ENCODE data around the gene CD69.

Gene CD69

DNA sequence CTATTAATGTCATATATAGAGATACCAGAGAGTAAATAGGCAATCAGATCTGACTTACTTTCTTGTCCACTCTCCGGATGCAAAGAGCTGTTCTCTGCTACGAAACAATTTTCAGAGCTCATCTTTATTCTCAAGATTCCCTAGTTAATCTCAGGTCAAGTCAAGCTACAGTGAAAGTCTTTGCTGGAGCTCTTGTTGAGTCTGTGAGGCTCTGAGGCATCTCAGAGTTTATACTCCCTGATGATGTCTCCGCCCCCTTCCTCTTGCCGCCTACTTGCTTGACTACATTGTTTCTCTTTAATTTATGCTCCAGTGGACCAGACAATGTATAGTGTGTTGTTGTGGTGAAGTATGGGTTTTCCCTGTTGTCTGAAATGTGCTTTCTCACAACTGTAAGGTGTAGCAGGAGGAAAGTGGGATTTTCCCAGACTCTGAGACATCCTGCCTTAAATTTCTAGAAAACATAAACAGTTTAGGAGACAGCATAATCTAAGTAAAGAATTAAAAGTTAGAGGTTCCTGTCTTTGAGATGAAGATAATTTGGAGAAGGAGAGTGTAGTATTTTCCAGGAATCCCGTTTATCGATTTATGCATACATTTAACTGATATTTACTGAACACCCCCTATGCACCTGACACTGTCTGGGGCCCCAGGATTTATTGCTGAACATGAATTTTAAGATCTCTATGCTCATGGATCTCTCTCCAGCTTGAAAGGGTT, at the start of gene CD69:
Gene CD69, minus strand, starts transcription at position 203 of the 720 bp plus-strand sequence. Its CDS starts 81 bp downstream, at position 122.
- peak; percentile 77 to 88 (median 78) for DNase-seq

DNA sequence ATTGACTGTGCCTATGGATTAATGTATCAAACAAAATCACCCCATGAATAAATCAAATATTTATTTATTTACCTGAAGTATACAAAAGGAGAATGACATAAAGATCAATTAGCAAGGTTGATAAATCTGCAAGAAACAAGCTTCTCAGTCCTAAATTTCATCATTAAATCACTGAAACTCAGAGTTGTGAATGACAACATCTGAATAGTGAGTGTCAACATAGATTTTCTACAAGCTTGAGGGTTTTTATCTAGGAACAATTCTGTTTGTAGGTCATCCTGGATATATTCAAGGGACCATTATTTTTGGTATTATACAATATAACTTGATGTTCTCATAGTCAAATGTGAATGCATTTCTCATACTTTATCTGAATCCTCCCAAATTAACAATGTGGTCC, 49.2 kb upstream of the CD69 start:
- DNase-seq: peak in 1 of 3 donors; percentile 21

GRCh38 chr12:9809338-9809737, 48.6 kb upstream of the CD69 start:
- DNase-seq: no peak

- DNase-seq: peak; percentile 20 to 63 (median 53)
These were observed 47.8 kb upstream of the CD69 start for GRCh38 chr12:9808504-9808903.

DNA sequence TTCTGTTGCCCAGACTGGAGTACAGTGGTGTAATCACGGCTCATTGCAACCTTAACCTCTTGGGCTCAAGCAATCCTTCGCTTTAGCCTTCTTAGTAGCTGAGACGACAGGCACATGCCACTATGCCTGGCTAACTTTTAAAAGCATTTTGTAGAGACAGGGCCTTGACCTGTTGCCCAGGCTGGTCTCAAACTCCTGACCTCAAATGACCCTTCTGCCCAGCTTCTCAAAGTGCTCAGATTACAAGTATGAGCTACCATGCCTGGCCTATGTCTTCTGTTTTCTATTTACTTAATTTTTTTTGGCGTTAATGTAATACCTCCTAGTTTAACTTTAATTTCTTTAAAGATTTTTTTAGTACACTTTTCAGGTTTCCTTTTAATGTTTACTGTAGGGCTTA, 46.0 kb upstream of the CD69 start:
- DNase-seq: peak in 1 of 3 donors; percentile 17

DNA sequence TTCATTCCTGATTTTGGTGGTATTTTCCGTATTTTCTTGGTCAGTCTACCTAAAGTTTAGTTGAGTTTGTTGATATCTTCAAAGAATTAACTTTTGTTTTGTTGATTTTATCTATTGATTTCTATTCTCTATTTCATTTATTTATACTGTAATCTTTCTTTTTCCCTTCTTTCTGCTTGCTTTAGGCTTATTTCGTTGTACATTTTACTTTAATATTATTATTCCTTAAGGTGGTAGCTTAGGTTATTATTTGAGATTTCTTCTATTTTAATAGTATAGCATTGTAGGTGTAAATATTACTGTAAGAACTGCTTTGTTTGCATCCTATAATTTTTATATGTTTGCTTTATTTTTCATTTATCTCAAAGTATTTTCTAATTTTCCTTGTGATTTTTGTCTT, 45.2 kb upstream of the CD69 start:
- peak in 1 of 3 donors; percentile 13 for DNase-seq

DNA sequence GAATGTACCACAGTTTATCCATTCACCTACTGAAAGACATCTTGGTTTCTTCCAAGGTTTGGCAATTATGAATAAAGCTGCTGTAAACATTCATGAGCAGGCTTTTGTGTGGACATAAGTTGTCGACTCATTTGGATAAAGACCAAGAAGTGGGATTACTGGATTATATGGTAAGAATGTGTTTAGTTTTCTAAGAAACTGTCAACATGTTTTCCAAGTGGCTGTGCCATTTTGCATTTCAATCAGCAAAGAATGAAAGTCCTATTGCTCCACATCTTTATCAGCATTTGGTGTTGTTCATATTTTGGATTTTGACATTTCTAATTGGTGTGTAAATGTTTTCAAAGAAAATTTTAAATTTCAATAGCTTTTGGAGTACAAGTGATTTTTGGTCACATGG, 39.3 kb upstream of the CD69 start:
- no peak for DNase-seq

- DNase-seq: peak; percentile 43 to 66 (median 53)
These were observed 37.3 kb upstream of the CD69 start for GRCh38 chr12:9797722-9798619.

GRCh38 chr12:9796971-9797370, 36.3 kb upstream of the CD69 start:
- no peak for DNase-seq

- no peak for DNase-seq
These were observed 35.6 kb upstream of the CD69 start for GRCh38 chr12:9796346-9796745.

DNA sequence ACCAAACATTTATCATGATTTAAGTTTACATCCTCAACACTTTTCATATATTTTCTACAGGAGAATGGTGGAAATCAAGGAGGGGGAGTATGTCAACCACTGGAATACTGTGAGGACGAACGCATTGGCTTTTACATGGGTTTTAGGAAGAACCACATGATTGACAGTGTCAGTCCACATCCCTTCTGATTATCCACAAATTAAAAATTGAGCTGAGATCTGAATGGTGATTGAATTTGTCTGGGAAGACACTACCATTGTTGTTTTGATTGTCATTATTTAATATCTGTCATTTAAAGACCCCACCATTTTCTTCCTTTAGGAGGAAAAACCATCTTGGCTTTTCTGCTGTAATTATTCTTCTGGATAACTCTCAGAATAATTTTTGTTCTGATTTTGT, 35.2 kb upstream of the CD69 start:
- no peak for DNase-seq

- DNase-seq: peak in 1 of 3 donors; percentile 29
These were observed 33.9 kb upstream of the CD69 start for GRCh38 chr12:9794484-9795093.

DNA sequence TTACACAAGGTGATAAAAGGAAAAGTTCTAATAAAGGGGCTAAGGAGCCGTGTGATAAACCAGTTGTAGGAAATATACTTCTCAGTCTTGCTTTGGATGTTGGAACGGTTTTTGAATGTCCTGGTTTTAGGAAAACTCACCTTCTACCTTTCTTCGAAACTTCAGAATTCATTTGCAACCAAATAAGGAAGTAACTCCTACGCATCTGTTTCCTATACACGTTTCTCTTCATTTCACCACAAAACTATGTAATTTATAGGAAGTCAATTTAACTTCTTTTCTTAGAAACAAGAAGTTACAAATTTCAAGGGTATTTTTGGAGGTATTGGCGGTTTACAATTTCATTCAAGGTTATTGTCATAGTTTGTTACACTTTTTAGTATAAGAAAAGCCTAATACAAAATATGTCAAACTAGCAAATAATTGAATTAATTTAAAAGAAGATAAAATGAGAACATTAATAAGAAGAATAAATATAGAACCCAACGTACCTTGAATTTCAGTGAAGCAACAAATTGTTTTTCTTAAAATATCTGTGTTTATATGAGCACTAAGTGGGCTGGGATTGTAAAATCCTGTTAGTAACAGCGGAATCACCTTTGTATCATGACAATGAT, 33.2 kb upstream of the CD69 start:
- peak; percentile 59 to 93 (median 89) for DNase-seq

DNA sequence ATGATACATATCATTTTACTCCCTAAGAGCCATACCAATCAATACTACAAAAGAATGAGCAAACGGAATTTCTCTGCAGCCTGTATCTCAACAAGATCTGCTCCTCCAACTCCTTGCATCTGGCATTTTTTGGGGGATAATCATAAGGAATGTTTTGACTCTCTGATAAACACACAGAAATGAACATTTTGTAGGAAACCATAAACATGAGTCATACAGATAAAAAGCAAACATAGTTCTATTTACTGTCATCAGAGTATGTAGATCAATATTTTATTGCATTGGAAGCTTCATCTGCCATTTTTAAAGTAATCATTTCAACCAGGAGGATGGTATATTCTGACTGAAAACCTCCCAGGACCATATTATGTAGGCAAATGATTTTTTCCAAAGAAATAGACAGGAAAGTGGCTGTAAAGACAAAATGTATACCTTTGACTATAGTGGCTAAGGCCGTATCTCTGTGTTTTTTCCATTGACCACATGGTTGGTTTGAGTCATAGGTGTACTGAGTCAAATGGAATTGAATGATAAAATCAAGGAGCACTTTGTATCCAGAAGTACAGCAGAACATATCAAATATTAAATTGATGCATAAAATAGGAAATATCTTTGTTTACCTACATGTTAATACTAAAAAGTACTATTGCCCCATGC, 32.4 kb upstream of the CD69 start:
- no peak for DNase-seq

DNA sequence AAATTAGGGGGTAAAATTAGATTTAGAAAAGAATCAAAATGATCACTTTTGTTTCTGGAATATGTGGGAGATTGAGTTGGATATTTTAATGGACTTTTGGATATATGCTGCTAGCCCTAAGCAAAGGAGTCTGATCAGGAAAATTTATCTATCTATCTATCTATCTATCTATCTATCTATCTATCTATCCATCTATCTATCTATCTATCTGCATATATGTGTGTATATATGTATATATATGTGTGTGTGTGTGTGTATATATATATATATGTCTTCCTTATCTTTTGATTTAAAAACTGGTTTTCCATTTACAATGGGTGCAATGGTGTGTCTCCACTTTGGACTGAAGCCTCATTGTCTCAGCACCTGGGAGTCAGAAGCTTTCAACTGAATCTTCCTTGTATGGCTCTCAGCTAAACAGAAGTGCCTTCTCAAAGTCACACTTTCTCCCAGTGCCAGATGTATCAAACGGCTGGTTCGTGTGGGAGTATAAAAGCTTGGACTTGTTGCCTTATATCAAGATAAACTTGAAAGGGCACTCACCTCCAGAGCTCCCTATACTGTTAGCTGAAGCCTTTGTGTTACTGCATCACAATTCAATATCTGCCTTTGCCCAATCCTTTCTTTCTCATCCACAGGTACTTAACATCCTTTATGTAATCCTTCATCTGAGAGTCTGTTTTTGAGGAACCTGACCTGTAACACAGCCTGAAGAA, 31.6 kb upstream of the CD69 start:
- DNase-seq: no peak

GRCh38 chr12:9786726-9787717, 26.3 kb upstream of the CD69 start:
- no peak for DNase-seq

GRCh38 chr12:9784816-9785215, 24.1 kb upstream of the CD69 start:
- DNase-seq: no peak

GRCh38 chr12:9784326-9784725, 23.6 kb upstream of the CD69 start:
- no peak for DNase-seq

DNA sequence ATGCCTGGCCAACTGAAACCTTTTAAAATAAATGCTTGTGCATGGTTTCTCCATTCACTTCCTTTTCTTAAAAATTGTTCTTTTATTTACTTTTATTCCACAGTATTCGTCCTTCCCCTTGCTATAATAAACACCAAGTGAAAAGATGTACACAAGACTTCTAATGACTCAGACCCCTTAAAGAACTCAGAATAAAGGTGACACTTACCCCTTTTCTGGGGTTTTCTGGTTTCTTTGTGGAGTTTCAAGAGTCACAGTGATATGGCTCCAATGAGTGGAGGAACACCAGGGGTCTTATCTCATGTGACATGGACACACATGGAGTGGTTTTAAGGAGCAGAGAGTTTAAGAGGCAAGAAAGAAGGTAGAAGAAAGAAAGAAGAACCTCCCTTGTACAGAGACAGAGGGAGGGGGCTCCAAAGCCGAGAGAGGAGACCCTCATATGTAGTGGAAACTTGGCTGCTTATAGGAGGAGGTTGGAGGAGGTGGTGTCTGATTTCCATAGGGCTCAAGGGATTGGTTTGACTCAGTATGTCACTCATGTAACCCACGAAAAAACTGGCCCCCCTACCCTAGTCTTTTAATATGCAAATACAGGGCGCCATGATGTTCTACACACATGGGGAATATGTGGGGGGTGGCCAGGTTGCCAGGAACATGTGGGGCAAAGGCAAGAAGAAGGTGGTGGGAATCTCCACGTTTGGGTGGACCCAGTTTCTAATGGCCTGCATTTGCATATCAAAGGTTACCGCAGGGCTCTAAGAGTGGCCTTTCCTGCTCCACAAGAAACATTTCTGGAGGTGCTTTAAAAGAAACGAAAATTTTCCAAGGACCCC, 22.1 kb upstream of the CD69 start:
- DNase-seq: no peak

DNA sequence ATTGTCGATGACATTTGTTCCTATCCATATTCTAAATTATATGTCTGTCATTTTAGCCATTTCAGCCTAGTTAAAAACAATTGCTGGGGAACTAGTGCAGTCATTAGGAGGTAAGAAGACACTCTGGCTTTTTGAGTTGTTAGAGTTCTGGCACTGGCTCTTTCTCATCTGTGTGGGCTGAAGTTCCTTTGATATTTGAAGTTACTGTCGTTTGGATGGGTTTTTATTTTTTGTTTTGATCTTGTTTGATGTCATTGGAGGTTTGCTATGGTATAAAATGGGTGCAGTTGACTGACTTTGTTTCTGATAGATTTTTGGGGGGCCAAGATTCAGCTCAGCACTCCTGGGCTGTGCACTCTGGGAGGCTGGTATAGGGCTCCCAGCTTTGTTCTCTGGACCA, 20.7 kb upstream of the CD69 start:
- DNase-seq: no peak
